ENCODE data around the gene CRB3.

Gene CRB3

GRCh38 chr19:6472713-6473112 lies 8.6 kb downstream of the CRB3 start:
- Histone ChIP-seq H3K4me1 (no peaks in the 10 kb centered on the region), H3K36me3 (no peaks in the 10 kb centered on the region), H3K27me3 (peaks cover 4% of the 10 kb centered on the region; the same call in 1 of the 2 replicates), H3K4me3 (ENCODE audit: low read depth, low read length) (no peak overlapping the region), H3K9me3 (no peaks in the 10 kb centered on the region)
- no peak for DNase-seq
- no peak for TF ChIP-seq CTCF (IDR thresholded peaks at IDR 0.05; ENCODE audit: low read depth, low read length)

- Histone ChIP-seq H3K9me3 (no peaks in the 10 kb centered on the region), H3K36me3 (no peaks in the 10 kb centered on the region), H3K4me3 (ENCODE audit: low read depth, low read length) (no peak overlapping the region), H3K4me1 (no peaks in the 10 kb centered on the region), H3K27me3 (no peaks in the 10 kb centered on the region)
- DNase-seq = no peak
- no peak for TF ChIP-seq CTCF (IDR thresholded peaks at IDR 0.05; ENCODE audit: low read depth, low read length)
Observed at GRCh38 chr19:6473647-6474046, 9.6 kb downstream of the CRB3 start.

GRCh38 chr19:6475321-6476108 lies 11.4 kb downstream of the CRB3 start:
- Histone ChIP-seq H3K4me3 (ENCODE audit: low read depth, low read length) (no peak overlapping the region), H3K9me3 (no peaks in the 10 kb centered on the region), H3K27me3 (no peaks in the 10 kb centered on the region), H3K4me1 (no peaks in the 10 kb centered on the region), H3K36me3 (no peaks in the 10 kb centered on the region)
- no peak for DNase-seq
- TF ChIP-seq CTCF (IDR thresholded peaks at IDR 0.05; ENCODE audit: low read depth, low read length) = no peak

GRCh38 chr19:6476155-6476895 lies 12.3 kb downstream of the CRB3 start:
- H3K4me3 ChIP-seq (ENCODE audit: low read depth, low read length) = peak overlapping the region; percentile 38
- H3K4me1 ChIP-seq = no peaks in the 10 kb centered on the region
- H3K36me3 ChIP-seq = no peaks in the 10 kb centered on the region
- H3K27me3 ChIP-seq = no peaks in the 10 kb centered on the region
- DNase-seq = peak; percentile 95
- no peak for TF ChIP-seq CTCF (IDR thresholded peaks at IDR 0.05; ENCODE audit: low read depth, low read length)
- H3K9me3 ChIP-seq = no peaks in the 10 kb centered on the region

- Histone ChIP-seq H3K9me3 (no peaks in the 10 kb centered on the region), H3K4me1 (no peaks in the 10 kb centered on the region), H3K4me3 (ENCODE audit: low read depth, low read length) (no peak overlapping the region), H3K27me3 (no peaks in the 10 kb centered on the region), H3K36me3 (no peaks in the 10 kb centered on the region)
- TF ChIP-seq CTCF (IDR thresholded peaks at IDR 0.05; ENCODE audit: low read depth, low read length) = no peak
- no peak for DNase-seq
Observed at GRCh38 chr19:6476896-6477431, 12.9 kb downstream of the CRB3 start.

- no peak for TF ChIP-seq CTCF (IDR thresholded peaks at IDR 0.05; ENCODE audit: low read depth, low read length)
- no peaks in the 10 kb centered on the region for H3K4me1 ChIP-seq
- H3K4me3 ChIP-seq (ENCODE audit: low read depth, low read length) = no peak overlapping the region
- no peaks in the 10 kb centered on the region for H3K9me3 ChIP-seq
- no peaks in the 10 kb centered on the region for H3K27me3 ChIP-seq
- no peaks in the 10 kb centered on the region for H3K36me3 ChIP-seq
- DNase-seq = no peak
Observed at GRCh38 chr19:6478815-6479214, 14.7 kb downstream of the CRB3 start.
